Measurements from ENCODE around the gene GOSR1. TPM values are rescaled to one million over a fixed set of nuclear protein-coding genes. Genes with fewer than 3 reads are reported as not detected.
"Not testable (repeated sequence)": the region's sequence is repeated elsewhere in the genome, so short reads cannot be mapped to it uniquely, and the experiment has no call there.

Gene GOSR1
- total RNA-seq, 1 experiment from 2014 or later = 58.1 TPM

- WGBS (ENCODE audit: extremely low coverage, insufficient read length, low lambda C conversion rate) = no CpG with 5 or more reads among the region's 1 CpG
- H3K23me2 ChIP-seq (ENCODE audit: insufficient read length, low read depth, low read length, poor library complexity, severe bottlenecking); H3K4me1 Mint-ChIP-seq; H3K18ac ChIP-seq (ENCODE audit: insufficient read length, low read depth, low read length); H3K27me3 Mint-ChIP-seq (ENCODE audit: low read depth); H3K9me3 ChIP-seq (ENCODE audit: control insufficient read depth, low read depth, low read length); H3K27ac Mint-ChIP-seq; H3K9me3 Mint-ChIP-seq; H4K20me1 ChIP-seq (ENCODE audit: control insufficient read depth, insufficient read depth, insufficient read length); H3K79me2 ChIP-seq (ENCODE audit: insufficient read depth, low read length); H2BK5ac ChIP-seq (ENCODE audit: insufficient read length, low read length); H2AFZ ChIP-seq (ENCODE audit: low read length); H3K27me3 ChIP-seq (ENCODE audit: insufficient read depth, low read length); H3K9ac ChIP-seq (ENCODE audit: extremely low read depth, insufficient read length, low read length); H3T11ph ChIP-seq (ENCODE audit: low read length); H3K23ac ChIP-seq (ENCODE audit: insufficient read length, low read depth, low read length); H2AK5ac ChIP-seq (ENCODE audit: insufficient read length, low read length); H3K4me3 Mint-ChIP-seq; H3K36me3 Mint-ChIP-seq (ENCODE audit: insufficient read depth in 1 of 3, low read depth in 3 of 3); H2BK15ac ChIP-seq (ENCODE audit: low read depth, low read length); H2BK12ac ChIP-seq (ENCODE audit: insufficient read length, low read depth, low read length); H3K4ac ChIP-seq (ENCODE audit: low read depth, low read length); H2BK120ac ChIP-seq (ENCODE audit: low read depth, low read length, poor library complexity, severe bottlenecking); H3K56ac ChIP-seq (ENCODE audit: insufficient read length, low read depth, low read length); H3K27ac ChIP-seq (ENCODE audit: insufficient read length, low read depth, low read length); DNase-seq; H3K14ac ChIP-seq (ENCODE audit: insufficient read depth, low read length); H3K4me2 ChIP-seq (ENCODE audit: insufficient read depth, insufficient read length, low read length); H3K4me1 ChIP-seq (ENCODE audit: insufficient read depth, low read length); H4K5ac ChIP-seq (ENCODE audit: insufficient read length, low read depth, low read length); H2BK20ac ChIP-seq (ENCODE audit: low read depth, low read length, poor library complexity, severe bottlenecking); H3K79me1 ChIP-seq (ENCODE audit: insufficient read depth, low read depth, low read length, poor library complexity, severe bottlenecking); H4K8ac ChIP-seq (replicated peaks; ENCODE audit: insufficient read length, low read depth, low read length); H4K91ac ChIP-seq (ENCODE audit: insufficient read length, low read depth, low read length): not testable (repeated sequence)
Observed at GRCh38 chr17:30537667-30538066, 60.5 kb downstream of the GOSR1 start.
